Activated B cell treated with CpG ODN at 0.5 μM for 24 hours (primary cell): Measurements from ENCODE around the gene ADM. TPM values are rescaled to one million over a fixed set of nuclear protein-coding genes. Genes with fewer than 3 reads are reported as not detected.

Experiments used
- ATAC-seq: fragments of 200-7000 bp; cut with Tn5 transposase; one replicate; pipeline ENCODE4 v1.10.0; 2021; ENCODE audit warnings: low read depth, mild to moderate bottlenecking, moderate library complexity
- CTCF ChIA-PET: fragments of 350-600 bp; sonication (Branson Sonifier 250); formaldehyde crosslinking; loops from one replicate; lab custom pipeline; 2021; ENCODE audit warnings: antibody characterized with exemption; lab: Charles Lee
- POLR2A ChIA-PET: fragments of 350-600 bp; sonication (Branson Sonifier 250); formaldehyde crosslinking; loops from one replicate; lab custom pipeline; 2021; ENCODE audit warnings: antibody characterized with exemption; lab: Charles Lee
- DNase-seq: peaks from one replicate; pipeline ENCODE4 v3.0.0; 2022
- H3K27ac Mint-ChIP-seq: one replicate; pipeline ENCODE4 v1.8.0; 2020; ENCODE audit warnings: mixed read lengths
- H3K27me3 Mint-ChIP-seq: one replicate; pipeline ENCODE4 v1.8.0; 2021; ENCODE audit warnings: mixed read lengths
- H3K36me3 Mint-ChIP-seq: one replicate; pipeline ENCODE4 v1.8.0; 2021; ENCODE audit warnings: low read depth, mixed read lengths
- H3K4me1 Mint-ChIP-seq: one replicate; pipeline ENCODE4 v1.8.0; 2021; ENCODE audit warnings: mixed read lengths
- H3K4me3 Mint-ChIP-seq: one replicate; pipeline ENCODE4 v1.8.0; 2020; ENCODE audit warnings: mild to moderate bottlenecking, mixed read lengths
- H3K9me3 Mint-ChIP-seq: one replicate; pipeline ENCODE4 v1.8.0; 2020; ENCODE audit warnings: mixed read lengths
- intact Hi-C: fragments of 100-400 bp; cut with micrococcal nuclease; formaldehyde crosslinking; loops from one replicate; pipeline ENCODE4 v1.15.1; 2024
- total RNA-seq: library from RNA; stranded (reverse); gene quantifications from 2 replicates; pipeline ENCODE4 v1.2.3, GENCODE V29; 2022
- TF ChIP-seq, protein P1 (sequence below): fragments of 200-600 bp; IDR thresholded peaks from one replicate; pipeline ENCODE4 v1.8.0; 2022; ENCODE audit warnings: antibody characterized with exemption, mild to moderate bottlenecking

ADM gene
- total RNA-seq, 1 donor from 2014 or later = 1.2 TPM

DNA sequence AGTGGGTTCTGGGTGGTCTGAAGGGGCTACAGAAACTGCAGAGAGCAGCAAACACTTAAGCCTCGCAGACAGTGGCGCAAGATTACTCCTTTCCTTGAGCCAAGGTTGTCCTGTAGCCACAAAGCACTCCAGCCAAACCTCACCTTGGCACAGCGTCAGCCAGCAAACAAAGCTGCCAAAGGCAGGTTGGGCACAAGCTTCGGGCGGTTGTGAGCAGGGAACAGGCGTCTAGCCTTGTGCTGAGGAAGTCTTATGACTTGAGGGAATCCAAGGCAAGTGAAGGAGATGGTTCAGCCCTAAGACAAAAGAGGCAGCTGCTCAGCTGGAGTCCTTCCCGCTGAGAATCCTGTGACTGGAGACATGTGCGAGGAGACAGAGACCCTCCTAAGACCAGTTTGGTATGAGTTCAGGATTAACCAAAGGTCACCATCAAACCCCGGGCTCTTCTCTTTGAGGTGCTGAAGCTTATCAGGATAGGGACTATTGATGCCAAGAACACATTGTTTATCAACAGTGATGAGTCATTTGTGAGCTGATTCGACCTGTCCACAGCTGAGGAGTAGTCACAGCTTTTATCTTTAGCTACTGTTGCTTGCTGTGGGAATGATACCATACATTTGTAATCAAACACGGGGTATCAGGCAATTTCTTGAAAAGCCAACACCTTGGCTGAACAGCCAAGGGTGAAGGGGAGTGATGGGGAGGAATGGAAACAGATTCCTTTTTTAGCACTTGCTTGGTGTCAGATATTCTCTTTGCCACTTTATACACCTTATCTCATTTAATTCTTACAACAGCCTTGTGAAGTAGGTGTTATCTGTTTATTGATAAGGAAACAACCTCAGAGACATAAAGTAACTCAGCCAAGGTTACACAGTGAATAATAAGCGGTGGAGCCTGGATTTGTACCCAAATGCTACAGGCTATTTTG is 4.6 kb downstream of the ADM start:
- ChIA-PET POLR2A (interaction anchor here (0.6 to 2.5 kb wide), 3 partner anchors 9 to 849 kb away, joined by 3 to 25 read pairs (median 4); partner anchors contain the start of gene ZNF143), CTCF (interaction anchor here (1.0 to 8.8 kb wide), 7 partner anchors 9 to 696 kb away, joined by 3 to 105 read pairs (median 11); no protein-coding TSS in a partner anchor)
- DNase-seq = no peak
- TF ChIP-seq, protein P1, sequence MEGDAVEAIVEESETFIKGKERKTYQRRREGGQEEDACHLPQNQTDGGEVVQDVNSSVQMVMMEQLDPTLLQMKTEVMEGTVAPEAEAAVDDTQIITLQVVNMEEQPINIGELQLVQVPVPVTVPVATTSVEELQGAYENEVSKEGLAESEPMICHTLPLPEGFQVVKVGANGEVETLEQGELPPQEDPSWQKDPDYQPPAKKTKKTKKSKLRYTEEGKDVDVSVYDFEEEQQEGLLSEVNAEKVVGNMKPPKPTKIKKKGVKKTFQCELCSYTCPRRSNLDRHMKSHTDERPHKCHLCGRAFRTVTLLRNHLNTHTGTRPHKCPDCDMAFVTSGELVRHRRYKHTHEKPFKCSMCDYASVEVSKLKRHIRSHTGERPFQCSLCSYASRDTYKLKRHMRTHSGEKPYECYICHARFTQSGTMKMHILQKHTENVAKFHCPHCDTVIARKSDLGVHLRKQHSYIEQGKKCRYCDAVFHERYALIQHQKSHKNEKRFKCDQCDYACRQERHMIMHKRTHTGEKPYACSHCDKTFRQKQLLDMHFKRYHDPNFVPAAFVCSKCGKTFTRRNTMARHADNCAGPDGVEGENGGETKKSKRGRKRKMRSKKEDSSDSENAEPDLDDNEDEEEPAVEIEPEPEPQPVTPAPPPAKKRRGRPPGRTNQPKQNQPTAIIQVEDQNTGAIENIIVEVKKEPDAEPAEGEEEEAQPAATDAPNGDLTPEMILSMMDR = no peak
- no peak for ATAC-seq
- peaks cover 8% of the 10 kb centered on the region for H3K27me3 Mint-ChIP-seq
- H3K4me1 Mint-ChIP-seq = peaks cover 31% of the 10 kb centered on the region
- peaks cover 2% of the 10 kb centered on the region for H3K36me3 Mint-ChIP-seq
- H3K9me3 Mint-ChIP-seq = no peaks in the 10 kb centered on the region
- no peak overlapping the region for H3K27ac Mint-ChIP-seq
- H3K4me3 Mint-ChIP-seq = no peak overlapping the region
- intact Hi-C loops = loop anchor here (5.0 to 10.0 kb wide), 5 partner anchors 145 to 1535 kb away; partner anchors contain the start of genes AMPD3, USP47 and ZNF143

DNA sequence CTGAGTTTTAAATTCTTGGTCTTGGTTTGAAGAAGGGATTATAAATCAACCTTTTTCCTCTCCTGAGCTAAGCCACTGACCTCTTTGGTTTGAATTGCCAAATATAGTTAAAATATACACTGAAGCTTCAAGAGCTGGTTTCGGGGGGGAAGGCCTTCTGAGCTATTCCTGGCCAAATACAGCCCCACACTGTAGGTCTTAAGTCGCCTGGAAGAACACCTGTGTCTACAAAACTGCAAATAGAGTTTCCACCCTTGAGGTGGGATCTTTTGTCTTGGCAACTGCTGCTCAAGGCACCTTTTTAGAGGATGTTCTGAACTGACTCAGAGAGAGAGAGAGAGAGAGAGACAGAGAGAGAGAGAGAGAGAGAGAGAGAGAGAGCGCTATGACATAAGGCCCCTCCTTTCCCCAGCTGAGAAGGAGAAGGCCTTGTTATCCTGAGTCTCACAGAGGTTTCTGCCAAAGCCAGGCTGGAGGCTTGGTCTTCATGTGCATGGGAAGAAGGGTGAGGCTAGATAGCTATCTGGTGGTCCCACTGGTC is 5.5 kb downstream of the ADM start:
- no peak for DNase-seq
- no peak for ATAC-seq
- no peaks in the 10 kb centered on the region for H3K9me3 Mint-ChIP-seq
- TF ChIP-seq, protein P1 = no peak
- CTCF ChIA-PET = interaction anchor here (1.2 to 8.8 kb wide), 4 partner anchors 12 to 697 kb away, joined by 4 to 105 read pairs (median 14); no protein-coding TSS in a partner anchor
- peaks cover 30% of the 10 kb centered on the region for H3K4me1 Mint-ChIP-seq
- H3K27me3 Mint-ChIP-seq = peaks cover 8% of the 10 kb centered on the region
- H3K36me3 Mint-ChIP-seq = peaks cover 2% of the 10 kb centered on the region
- POLR2A ChIA-PET = interaction anchor here (0.7 kb wide), 1 partner anchor 555 kb away, joined by 3 read pairs; no protein-coding TSS in a partner anchor
- no peak overlapping the region for H3K4me3 Mint-ChIP-seq
- intact Hi-C loops = loop anchor here (10.0 kb wide), 1 partner anchor 144 kb away; the partner anchor contains the start of gene AMPD3
- H3K27ac Mint-ChIP-seq = no peak overlapping the region

DNA sequence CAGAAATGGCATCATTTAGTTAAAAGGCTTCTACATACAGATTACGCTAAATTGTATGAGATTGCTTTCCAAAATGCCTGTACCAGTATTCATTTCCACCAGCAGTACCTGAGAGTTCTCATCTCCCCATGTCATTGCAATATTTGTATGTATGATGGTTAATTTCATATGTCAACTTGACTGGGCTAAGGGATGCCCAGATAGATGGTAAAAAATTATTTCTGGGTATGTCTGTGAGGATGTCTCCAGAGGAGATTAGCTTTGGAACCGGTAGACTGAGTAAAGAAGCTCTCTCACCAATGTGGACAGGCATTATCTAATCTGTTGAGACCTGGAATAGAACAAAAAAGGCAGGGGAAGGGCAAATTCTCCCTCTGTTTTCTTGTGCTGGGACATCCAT is 6.9 kb downstream of the ADM start:
- Mint-ChIP-seq H3K27me3 (peaks cover 3% of the 10 kb centered on the region), H3K36me3 (no peaks in the 10 kb centered on the region), H3K4me3 (no peak overlapping the region), H3K4me1 (peaks cover 17% of the 10 kb centered on the region), H3K27ac (no peak overlapping the region), H3K9me3 (no peaks in the 10 kb centered on the region)
- no peak for DNase-seq
- CTCF ChIA-PET = no interaction called here
- POLR2A ChIA-PET = no interaction called here
- ATAC-seq = no peak
- intact Hi-C loops = loop anchor here (10.0 kb wide), 1 partner anchor 143 kb away; the partner anchor contains the start of gene AMPD3
- TF ChIP-seq, protein P1 = no peak

DNA sequence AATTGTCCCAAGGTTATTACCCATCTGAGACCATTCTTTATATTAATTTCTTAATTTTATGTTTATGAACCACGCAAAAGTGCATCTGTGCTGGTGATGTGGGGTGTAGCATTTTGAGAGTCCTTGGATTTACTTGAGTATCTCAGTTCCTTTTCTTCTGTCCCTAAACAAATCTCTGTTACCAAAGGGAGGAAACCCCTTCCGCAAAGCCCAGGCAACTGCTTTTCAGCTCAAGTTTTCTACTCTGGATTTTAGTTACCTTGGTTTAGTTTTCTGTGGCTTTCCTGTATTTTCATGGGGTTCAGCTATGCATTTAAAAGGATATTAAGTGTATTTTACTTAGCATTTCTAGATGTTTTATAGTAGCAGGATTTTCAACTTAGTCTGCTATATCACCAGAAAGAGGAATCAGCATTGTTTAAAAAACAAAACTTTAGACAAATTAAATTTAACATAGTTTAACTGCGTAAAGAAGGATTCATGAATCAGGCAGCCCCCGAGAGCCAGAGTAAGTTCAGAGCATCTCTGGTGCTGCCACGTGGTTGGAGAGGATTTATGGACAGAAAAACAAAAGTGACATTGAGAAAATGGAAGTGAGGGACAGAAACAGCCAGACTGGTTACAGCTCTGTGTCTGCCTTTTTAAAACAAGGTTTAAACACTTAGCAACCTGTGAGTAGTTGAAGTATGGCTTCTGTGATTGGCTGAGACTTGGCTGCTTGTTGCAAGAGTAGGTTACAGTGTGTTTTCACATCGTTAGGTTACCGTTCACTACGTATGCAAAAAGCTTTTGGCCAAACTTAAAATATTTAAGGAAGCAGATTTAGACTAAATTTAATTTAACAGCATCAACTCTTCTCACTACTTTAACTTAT is 9.6 kb downstream of the ADM start:
- ChIA-PET POLR2A (interaction anchor here (1.0 to 1.3 kb wide), 3 partner anchors 9 to 559 kb away, joined by 3 to 5 read pairs (median 4); partner anchors contain the start of gene ADM), CTCF (interaction anchor here (0.9 to 2.9 kb wide), 5 partner anchors 9 to 453 kb away, joined by 3 to 14 read pairs (median 4); partner anchors contain the start of gene ADM)
- Mint-ChIP-seq H3K27ac (no peak overlapping the region), H3K36me3 (no peaks in the 10 kb centered on the region), H3K9me3 (no peaks in the 10 kb centered on the region), H3K4me1 (peaks cover 28% of the 10 kb centered on the region), H3K4me3 (no peak overlapping the region), H3K27me3 (peaks cover 2% of the 10 kb centered on the region)
- ATAC-seq (peak; percentile 80), DNase-seq (no peak)
- intact Hi-C loops = loop anchor here (10.0 kb wide), 1 partner anchor 140 kb away; the partner anchor contains the start of gene AMPD3
- TF ChIP-seq, protein P1 = no peak
